HL-60/S4 (cell line): ENCODE results near the gene VSTM5.
"Not testable (repeated sequence)": the region's sequence is repeated elsewhere in the genome, so short reads cannot be mapped to it uniquely, and the experiment has no call there.

ENCODE experiments used
- in situ Hi-C: fragments of 300-500 bp; cut with MboI; formaldehyde crosslinking; loops from 2 replicates; pipeline ENCODE4 v1.14.3; 2022; ENCODE audit warnings: low sequenced_read_pairs

The VSTM5 gene

GRCh38 chr11:93850594-93851018 is at the start of gene VSTM5:
VSTM5 (minus strand) TSS chr11:93850618; CDS start chr11:93850502, 116 bp downstream.
- in situ Hi-C loops: no loop called here

- in situ Hi-C loops: no loop called here
Observed at GRCh38 chr11:93895106-93895862, 44.9 kb upstream of the VSTM5 start.

- in situ Hi-C loops: no loop called here
Observed at GRCh38 chr11:93890391-93891051, 40.1 kb upstream of the VSTM5 start.

- in situ Hi-C loops: no loop called here
Observed at GRCh38 chr11:93887111-93887510, 36.7 kb upstream of the VSTM5 start.

- in situ Hi-C loops: not testable (repeated sequence)
Observed at GRCh38 chr11:93879114-93879513, 28.7 kb upstream of the VSTM5 start.

GRCh38 chr11:93875637-93876036 is 25.2 kb upstream of the VSTM5 start:
- in situ Hi-C loops: no loop called here

GRCh38 chr11:93871526-93871925 is 21.1 kb upstream of the VSTM5 start:
- in situ Hi-C loops: no loop called here

- in situ Hi-C loops: no loop called here
Observed at GRCh38 chr11:93870616-93871015, 20.2 kb upstream of the VSTM5 start.

- in situ Hi-C loops: no loop called here
Observed at GRCh38 chr11:93869830-93870229, 19.4 kb upstream of the VSTM5 start.

GRCh38 chr11:93868404-93868803 is 18.0 kb upstream of the VSTM5 start:
- in situ Hi-C loops: not testable (repeated sequence)

- in situ Hi-C loops: no loop called here
Observed at GRCh38 chr11:93861808-93862207, 11.4 kb upstream of the VSTM5 start.

GRCh38 chr11:93858121-93858775 is 7.8 kb upstream of the VSTM5 start:
- in situ Hi-C loops: no loop called here

GRCh38 chr11:93857413-93858120 is 7.1 kb upstream of the VSTM5 start:
- in situ Hi-C loops: no loop called here

- in situ Hi-C loops: no loop called here
Observed at GRCh38 chr11:93852242-93852641, 1.8 kb upstream of the VSTM5 start.

GRCh38 chr11:93849751-93850593 is 446 bp downstream of the VSTM5 start:
- in situ Hi-C loops: no loop called here

- in situ Hi-C loops: no loop called here
Observed at GRCh38 chr11:93849201-93849600, 1.2 kb downstream of the VSTM5 start.

GRCh38 chr11:93846411-93846810 is 4.0 kb downstream of the VSTM5 start:
- in situ Hi-C loops: no loop called here

GRCh38 chr11:93845181-93846092 is 5.0 kb downstream of the VSTM5 start:
- in situ Hi-C loops: no loop called here

- in situ Hi-C loops: no loop called here
Observed at GRCh38 chr11:93844568-93844967, 5.8 kb downstream of the VSTM5 start.
